ENCODE measurements around the gene NKAIN4. TPM values are rescaled to one million over a fixed set of nuclear protein-coding genes. Genes with fewer than 3 reads are reported as not detected.

Gene NKAIN4
- total RNA-seq, 3 donors from 2014 or later: 1.6 TPM; not detected in 2

- intact Hi-C loops (cut with DNase I, micrococcal nuclease): no loop called here
- ATAC-seq: no peak
Observed at GRCh38 chr20:63216849-63217471, 37.3 kb downstream of the NKAIN4 start.

GRCh38 chr20:63216041-63216848 is 38.0 kb downstream of the NKAIN4 start, which contains the start of gene YTHDF1:
TSS of gene YTHDF1 (minus strand) at chr20:63216131. CDS start at chr20:63215892, 239 bp downstream.
- no peak for TF ChIP-seq CTCF (IDR thresholded peaks at IDR 0.05)
- H3K4me3 ChIP-seq: peak within 1 kb of the TSS; percentile 94
- intact Hi-C loops (cut with DNase I, micrococcal nuclease): no loop called here
- H3K9me3 ChIP-seq: no peaks in the 10 kb centered on the region
- ATAC-seq (peak; percentile 97), DNase-seq (peak; percentile 97 to 99 (median 99))
- H3K36me3 ChIP-seq (ENCODE audit: low read depth): no peaks in the 10 kb centered on the region
- peaks cover 28% of the 10 kb centered on the region for H3K4me1 ChIP-seq (ENCODE audit: low read depth)

More at GRCh38 chr20:63216849-63217471, 37.3 kb downstream of the NKAIN4 start:
- TF ChIP-seq CTCF (IDR thresholded peaks at IDR 0.05): no peak
- Histone ChIP-seq H3K36me3 (ENCODE audit: low read depth) (no peaks in the 10 kb centered on the region), H3K4me1 (ENCODE audit: low read depth) (peaks cover 28% of the 10 kb centered on the region), H3K4me3 (no peak overlapping the region), H3K9me3 (no peaks in the 10 kb centered on the region)
- DNase-seq: no peak

- Histone ChIP-seq H3K4me3 (peak overlapping the region; percentile 94), H3K4me1 (ENCODE audit: low read depth) (peaks cover 28% of the 10 kb centered on the region), H3K9me3 (no peaks in the 10 kb centered on the region), H3K36me3 (ENCODE audit: low read depth) (no peaks in the 10 kb centered on the region)
- ATAC-seq (peak; percentile 15), DNase-seq (peak in 2 of 3 donors; percentile 38 to 59)
- TF ChIP-seq CTCF (IDR thresholded peaks at IDR 0.05): no peak
- intact Hi-C loops (cut with DNase I, micrococcal nuclease): no loop called here
Observed at GRCh38 chr20:63215101-63216040, 38.9 kb downstream of the NKAIN4 start.

GRCh38 chr20:63214514-63214913 is 39.7 kb downstream of the NKAIN4 start:
- no peaks in the 10 kb centered on the region for H3K9me3 ChIP-seq
- no peaks in the 10 kb centered on the region for H3K36me3 ChIP-seq (ENCODE audit: low read depth)
- no peak for TF ChIP-seq CTCF (IDR thresholded peaks at IDR 0.05)
- intact Hi-C loops (cut with DNase I, micrococcal nuclease): no loop called here
- no peak overlapping the region for H3K4me3 ChIP-seq
- no peak for DNase-seq
- H3K4me1 ChIP-seq (ENCODE audit: low read depth): peaks cover 28% of the 10 kb centered on the region
- no peak for ATAC-seq

- H3K9me3 ChIP-seq: no peaks in the 10 kb centered on the region
- H3K4me3 ChIP-seq: no peak overlapping the region
- H3K36me3 ChIP-seq (ENCODE audit: low read depth): no peaks in the 10 kb centered on the region
- peaks cover 28% of the 10 kb centered on the region for H3K4me1 ChIP-seq (ENCODE audit: low read depth)
- TF ChIP-seq CTCF (IDR thresholded peaks at IDR 0.05): no peak
- intact Hi-C loops (cut with DNase I, micrococcal nuclease): no loop called here
- DNase-seq: no peak
- no peak for ATAC-seq
Observed at GRCh38 chr20:63212792-63213191, 41.5 kb downstream of the NKAIN4 start.

All from mucosa of descending colon (tissue), 3 donors.